ENCODE measurements around the gene TMEM101.
A peak's percentile ranks its signal among the peaks of the same experiment; 100 is the strongest.

Gene TMEM101

GRCh38 chr17:43987131-43988021 is 27.4 kb downstream of the TMEM101 start:
- no peak for TF ChIP-seq JUND (IDR thresholded peaks at IDR 0.05; ENCODE audit: low read depth)
- in situ Hi-C loops (cut with HindIII; ENCODE audit: low pct_unique_long_range_greater_than_20kb, low sequenced_read_pairs) = no loop called here
- no peak for DNase-seq (ENCODE audit: low read depth in 1 of 2, low spot score in 1 of 2)

GRCh38 chr17:43986225-43986981 is 28.4 kb downstream of the TMEM101 start:
- no peak for DNase-seq (ENCODE audit: low read depth in 1 of 2, low spot score in 1 of 2)
- in situ Hi-C loops (cut with HindIII; ENCODE audit: low pct_unique_long_range_greater_than_20kb, low sequenced_read_pairs) = no loop called here
- TF ChIP-seq JUND (IDR thresholded peaks at IDR 0.05; ENCODE audit: low read depth) = no peak

- in situ Hi-C loops (cut with HindIII; ENCODE audit: low pct_unique_long_range_greater_than_20kb, low sequenced_read_pairs) = no loop called here
- peak in 1 of 2 experiments; percentile 19 for DNase-seq (ENCODE audit: low read depth in 1 of 2, low spot score in 1 of 2)
- no peak for TF ChIP-seq JUND (IDR thresholded peaks at IDR 0.05; ENCODE audit: low read depth)
Measured at GRCh38 chr17:43984521-43984920, 30.2 kb downstream of the TMEM101 start.

GRCh38 chr17:43983515-43984411 is 31.0 kb downstream of the TMEM101 start:
- TF ChIP-seq JUND (IDR thresholded peaks at IDR 0.05; ENCODE audit: low read depth) = no peak
- DNase-seq (ENCODE audit: low read depth in 1 of 2, low spot score in 1 of 2) = no peak
- in situ Hi-C loops (cut with HindIII; ENCODE audit: low pct_unique_long_range_greater_than_20kb, low sequenced_read_pairs) = no loop called here

- no peak for TF ChIP-seq JUND (IDR thresholded peaks at IDR 0.05; ENCODE audit: low read depth)
- DNase-seq (ENCODE audit: low read depth in 1 of 2, low spot score in 1 of 2) = no peak
- in situ Hi-C loops (cut with HindIII; ENCODE audit: low pct_unique_long_range_greater_than_20kb, low sequenced_read_pairs) = no loop called here
Measured at GRCh38 chr17:43983196-43983514, 31.6 kb downstream of the TMEM101 start.

GRCh38 chr17:43982171-43982570 is 32.6 kb downstream of the TMEM101 start:
- in situ Hi-C loops (cut with HindIII; ENCODE audit: low pct_unique_long_range_greater_than_20kb, low sequenced_read_pairs) = no loop called here
- no peak for TF ChIP-seq JUND (IDR thresholded peaks at IDR 0.05; ENCODE audit: low read depth)
- no peak for DNase-seq (ENCODE audit: low read depth in 1 of 2, low spot score in 1 of 2)

GRCh38 chr17:43979671-43980070 is 35.1 kb downstream of the TMEM101 start:
- DNase-seq (ENCODE audit: low read depth in 1 of 2, low spot score in 1 of 2) = no peak
- TF ChIP-seq JUND (IDR thresholded peaks at IDR 0.05; ENCODE audit: low read depth) = no peak
- in situ Hi-C loops (cut with HindIII; ENCODE audit: low pct_unique_long_range_greater_than_20kb, low sequenced_read_pairs) = no loop called here

GRCh38 chr17:43979011-43979410 is 35.8 kb downstream of the TMEM101 start:
- in situ Hi-C loops (cut with HindIII; ENCODE audit: low pct_unique_long_range_greater_than_20kb, low sequenced_read_pairs) = no loop called here
- DNase-seq (ENCODE audit: low read depth in 1 of 2, low spot score in 1 of 2) = no peak
- TF ChIP-seq JUND (IDR thresholded peaks at IDR 0.05; ENCODE audit: low read depth) = no peak

- in situ Hi-C loops (cut with HindIII; ENCODE audit: low pct_unique_long_range_greater_than_20kb, low sequenced_read_pairs) = no loop called here
- DNase-seq (ENCODE audit: low read depth in 1 of 2, low spot score in 1 of 2) = no peak
- TF ChIP-seq JUND (IDR thresholded peaks at IDR 0.05; ENCODE audit: low read depth) = no peak
Measured at GRCh38 chr17:43978078-43978477, 36.7 kb downstream of the TMEM101 start.

GRCh38 chr17:43976963-43977837 is 37.6 kb downstream of the TMEM101 start:
- TF ChIP-seq JUND (IDR thresholded peaks at IDR 0.05; ENCODE audit: low read depth) = no peak
- in situ Hi-C loops (cut with HindIII; ENCODE audit: low pct_unique_long_range_greater_than_20kb, low sequenced_read_pairs) = no loop called here
- no peak for DNase-seq (ENCODE audit: low read depth in 1 of 2, low spot score in 1 of 2)

- TF ChIP-seq JUND (IDR thresholded peaks at IDR 0.05; ENCODE audit: low read depth) = no peak
- in situ Hi-C loops (cut with HindIII; ENCODE audit: low pct_unique_long_range_greater_than_20kb, low sequenced_read_pairs) = no loop called here
- DNase-seq (ENCODE audit: low read depth in 1 of 2, low spot score in 1 of 2) = no peak
Measured at GRCh38 chr17:43975898-43976297, 38.9 kb downstream of the TMEM101 start.
